Measurements from ENCODE around the gene SOX15. TPM values are rescaled to one million over a fixed set of nuclear protein-coding genes. Genes with fewer than 3 reads are reported as not detected.

SOX15 gene
- total RNA-seq, 1 donor from 2014 or later = 0.78 TPM

- DNase-seq (ENCODE audit: extremely low spot score, unreplicated experiment) = no peak
- no peaks in the 10 kb centered on the region for H3K27me3 Mint-ChIP-seq (ENCODE audit: unreplicated experiment)
These were observed 3.0 kb downstream of the SOX15 start for GRCh38 chr17:7586673-7587419.

GRCh38 chr17:7583253-7584109, 6.4 kb downstream of the SOX15 start, which contains the start of gene MPDU1:
Gene MPDU1 (plus strand): TSS chr17:7583852. CDS start chr17:7583863, 11 bp downstream.
- no peak for TF ChIP-seq CTCF (IDR thresholded peaks at IDR 0.05)
- Mint-ChIP-seq H3K36me3 (ENCODE audit: unreplicated experiment) (peaks cover 8% of the 10 kb centered on the region), H3K4me3 (ENCODE audit: unreplicated experiment) (peak within 1 kb of the TSS; percentile 96), H3K27ac (ENCODE audit: unreplicated experiment) (peak within 1 kb of the TSS; percentile 100), H3K4me1 (ENCODE audit: unreplicated experiment) (peaks cover 58% of the 10 kb centered on the region), H3K27me3 (ENCODE audit: unreplicated experiment) (no peaks in the 10 kb centered on the region), H3K9me3 (ENCODE audit: unreplicated experiment) (no peaks in the 10 kb centered on the region)
- DNase-seq (ENCODE audit: extremely low spot score, unreplicated experiment) = peak; percentile 99

More at GRCh38 chr17:7586673-7587419, 3.0 kb downstream of the SOX15 start:
- no peak for TF ChIP-seq CTCF (IDR thresholded peaks at IDR 0.05)
- H3K27ac Mint-ChIP-seq (ENCODE audit: unreplicated experiment) = peak overlapping the region; percentile 54
- peaks cover 7% of the 10 kb centered on the region for H3K36me3 Mint-ChIP-seq (ENCODE audit: unreplicated experiment)
- peaks cover 51% of the 10 kb centered on the region for H3K4me1 Mint-ChIP-seq (ENCODE audit: unreplicated experiment)
- no peak overlapping the region for H3K4me3 Mint-ChIP-seq (ENCODE audit: unreplicated experiment)
- no peaks in the 10 kb centered on the region for H3K9me3 Mint-ChIP-seq (ENCODE audit: unreplicated experiment)

- H3K27ac Mint-ChIP-seq (ENCODE audit: unreplicated experiment) = peak overlapping the region; percentile 100
- no peak for TF ChIP-seq CTCF (IDR thresholded peaks at IDR 0.05)
These were observed 7.3 kb downstream of the SOX15 start for GRCh38 chr17:7582396-7583252.

GRCh38 chr17:7580604-7581575, 9.0 kb downstream of the SOX15 start:
- peaks cover 30% of the 10 kb centered on the region for H3K36me3 Mint-ChIP-seq (ENCODE audit: unreplicated experiment)
- no peak for TF ChIP-seq CTCF (IDR thresholded peaks at IDR 0.05)
- peak overlapping the region; percentile 89 for H3K27ac Mint-ChIP-seq (ENCODE audit: unreplicated experiment)
- DNase-seq (ENCODE audit: extremely low spot score, unreplicated experiment) = no peak
- H3K4me1 Mint-ChIP-seq (ENCODE audit: unreplicated experiment) = peaks cover 61% of the 10 kb centered on the region
- H3K27me3 Mint-ChIP-seq (ENCODE audit: unreplicated experiment) = no peaks in the 10 kb centered on the region
- H3K9me3 Mint-ChIP-seq (ENCODE audit: unreplicated experiment) = no peaks in the 10 kb centered on the region
- H3K4me3 Mint-ChIP-seq (ENCODE audit: unreplicated experiment) = no peak overlapping the region

More at GRCh38 chr17:7582396-7583252, 7.3 kb downstream of the SOX15 start:
- H3K4me1 Mint-ChIP-seq (ENCODE audit: unreplicated experiment) = peaks cover 58% of the 10 kb centered on the region
- no peaks in the 10 kb centered on the region for H3K9me3 Mint-ChIP-seq (ENCODE audit: unreplicated experiment)
- peak overlapping the region; percentile 96 for H3K4me3 Mint-ChIP-seq (ENCODE audit: unreplicated experiment)
- no peaks in the 10 kb centered on the region for H3K27me3 Mint-ChIP-seq (ENCODE audit: unreplicated experiment)
- no peak for DNase-seq (ENCODE audit: extremely low spot score, unreplicated experiment)
- peaks cover 16% of the 10 kb centered on the region for H3K36me3 Mint-ChIP-seq (ENCODE audit: unreplicated experiment)
